ENCODE results near the gene CYP46A1.

DNA sequence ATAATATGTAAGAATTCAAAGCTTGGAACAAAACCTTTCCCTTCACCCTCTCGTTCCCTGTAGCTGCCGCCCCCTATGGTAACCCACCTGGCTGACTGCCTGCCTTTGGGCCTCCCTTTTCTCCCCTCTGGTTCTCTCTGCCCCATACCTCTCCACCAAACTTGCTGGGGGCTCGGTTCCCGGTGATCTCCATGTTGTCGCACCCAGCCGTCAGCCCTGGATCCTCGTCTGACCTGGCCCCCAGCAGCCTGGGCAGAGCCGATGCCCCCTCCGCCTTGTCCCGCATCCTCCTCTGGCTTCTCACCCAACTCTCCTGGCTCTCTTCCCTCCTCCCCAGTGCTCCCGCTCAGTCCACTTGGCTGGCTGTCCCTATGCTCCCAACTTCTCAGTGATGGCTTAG lies 4.5 kb downstream of the CYP46A1 start:
- TF ChIP-seq, protein P1, sequence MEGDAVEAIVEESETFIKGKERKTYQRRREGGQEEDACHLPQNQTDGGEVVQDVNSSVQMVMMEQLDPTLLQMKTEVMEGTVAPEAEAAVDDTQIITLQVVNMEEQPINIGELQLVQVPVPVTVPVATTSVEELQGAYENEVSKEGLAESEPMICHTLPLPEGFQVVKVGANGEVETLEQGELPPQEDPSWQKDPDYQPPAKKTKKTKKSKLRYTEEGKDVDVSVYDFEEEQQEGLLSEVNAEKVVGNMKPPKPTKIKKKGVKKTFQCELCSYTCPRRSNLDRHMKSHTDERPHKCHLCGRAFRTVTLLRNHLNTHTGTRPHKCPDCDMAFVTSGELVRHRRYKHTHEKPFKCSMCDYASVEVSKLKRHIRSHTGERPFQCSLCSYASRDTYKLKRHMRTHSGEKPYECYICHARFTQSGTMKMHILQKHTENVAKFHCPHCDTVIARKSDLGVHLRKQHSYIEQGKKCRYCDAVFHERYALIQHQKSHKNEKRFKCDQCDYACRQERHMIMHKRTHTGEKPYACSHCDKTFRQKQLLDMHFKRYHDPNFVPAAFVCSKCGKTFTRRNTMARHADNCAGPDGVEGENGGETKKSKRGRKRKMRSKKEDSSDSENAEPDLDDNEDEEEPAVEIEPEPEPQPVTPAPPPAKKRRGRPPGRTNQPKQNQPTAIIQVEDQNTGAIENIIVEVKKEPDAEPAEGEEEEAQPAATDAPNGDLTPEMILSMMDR (IDR thresholded peaks at IDR 0.05) = no peak
- no peak for TF ChIP-seq POLR2A (IDR thresholded peaks at IDR 0.05)

Measured in Peyer's patch (tissue), 4 donors.